Measurements from ENCODE around the gene TNPO1.
"Not testable (repeated sequence)": the region's sequence is repeated elsewhere in the genome, so short reads cannot be mapped to it uniquely, and the experiment has no call there.

TNPO1 gene

DNA sequence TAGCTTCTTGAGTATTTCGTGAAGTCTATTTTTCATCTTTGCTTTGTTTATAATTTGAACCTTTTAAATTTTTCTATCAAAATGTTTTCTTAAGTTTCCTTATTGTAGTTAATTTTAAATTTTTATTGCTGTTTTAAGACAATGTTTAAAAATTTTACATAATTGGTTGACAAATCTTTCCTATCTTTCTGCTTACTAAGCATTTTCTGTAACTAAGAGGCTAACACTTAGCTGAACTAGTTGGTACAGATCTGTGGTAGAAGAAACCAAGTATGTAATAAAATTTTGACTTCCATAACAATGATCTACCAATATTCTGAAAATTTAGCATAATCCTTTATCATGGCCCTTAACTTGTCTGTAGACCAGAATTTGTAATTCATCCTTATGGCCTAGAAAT, 32.3 kb upstream of the TNPO1 start:
- no peak overlapping the region for H3K27ac ChIP-seq
- TF ChIP-seq, protein P1, sequence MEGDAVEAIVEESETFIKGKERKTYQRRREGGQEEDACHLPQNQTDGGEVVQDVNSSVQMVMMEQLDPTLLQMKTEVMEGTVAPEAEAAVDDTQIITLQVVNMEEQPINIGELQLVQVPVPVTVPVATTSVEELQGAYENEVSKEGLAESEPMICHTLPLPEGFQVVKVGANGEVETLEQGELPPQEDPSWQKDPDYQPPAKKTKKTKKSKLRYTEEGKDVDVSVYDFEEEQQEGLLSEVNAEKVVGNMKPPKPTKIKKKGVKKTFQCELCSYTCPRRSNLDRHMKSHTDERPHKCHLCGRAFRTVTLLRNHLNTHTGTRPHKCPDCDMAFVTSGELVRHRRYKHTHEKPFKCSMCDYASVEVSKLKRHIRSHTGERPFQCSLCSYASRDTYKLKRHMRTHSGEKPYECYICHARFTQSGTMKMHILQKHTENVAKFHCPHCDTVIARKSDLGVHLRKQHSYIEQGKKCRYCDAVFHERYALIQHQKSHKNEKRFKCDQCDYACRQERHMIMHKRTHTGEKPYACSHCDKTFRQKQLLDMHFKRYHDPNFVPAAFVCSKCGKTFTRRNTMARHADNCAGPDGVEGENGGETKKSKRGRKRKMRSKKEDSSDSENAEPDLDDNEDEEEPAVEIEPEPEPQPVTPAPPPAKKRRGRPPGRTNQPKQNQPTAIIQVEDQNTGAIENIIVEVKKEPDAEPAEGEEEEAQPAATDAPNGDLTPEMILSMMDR (IDR thresholded peaks at IDR 0.05) = no peak
- no peak overlapping the region for H3K4me3 ChIP-seq
- no peak for DNase-seq (ENCODE audit: low spot score)

DNA sequence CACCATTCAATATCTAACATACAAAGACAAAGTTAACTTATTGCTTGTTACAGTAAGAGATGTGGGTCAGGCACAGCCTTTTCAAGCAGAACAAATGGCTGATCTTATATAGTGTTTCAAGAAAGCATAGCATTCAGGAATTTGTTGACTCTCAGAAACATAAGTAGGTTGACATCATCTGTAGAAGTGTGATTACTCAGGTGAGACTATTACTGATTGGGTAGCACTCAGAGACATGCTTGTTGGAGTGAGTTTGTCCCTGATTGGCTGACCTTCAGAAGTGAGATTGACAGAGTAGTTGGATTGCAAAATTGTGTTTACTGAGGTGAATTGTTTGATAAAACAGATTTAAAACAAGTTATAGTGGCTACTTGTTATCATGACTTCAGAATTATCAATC, 30.7 kb upstream of the TNPO1 start:
- Histone ChIP-seq H3K4me3 (no peak overlapping the region), H3K27ac (no peak overlapping the region)
- DNase-seq (ENCODE audit: low spot score) = no peak
- TF ChIP-seq, protein P1 (IDR thresholded peaks at IDR 0.05) = no peak

DNA sequence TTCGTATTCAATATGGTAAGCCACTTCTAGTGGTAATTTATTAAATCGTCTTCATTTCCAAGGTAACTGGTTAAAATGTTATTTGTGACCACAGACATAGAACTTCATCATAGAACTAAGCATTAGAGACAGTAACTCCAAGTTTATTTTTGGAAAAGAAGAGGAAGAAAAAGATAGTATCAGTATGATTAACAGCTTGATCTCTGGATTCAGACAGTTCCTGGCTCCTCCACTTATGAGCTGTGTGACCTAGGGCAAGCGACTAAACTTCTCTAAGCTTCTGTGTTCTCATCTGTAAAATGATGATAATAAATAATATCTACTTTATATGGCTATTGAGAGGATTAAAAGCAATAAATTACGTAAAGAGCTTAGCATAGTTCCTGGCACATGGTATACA, 29.8 kb upstream of the TNPO1 start:
- Histone ChIP-seq H3K27ac (no peak overlapping the region), H3K4me3 (no peak overlapping the region)
- no peak for DNase-seq (ENCODE audit: low spot score)
- TF ChIP-seq, protein P1 (IDR thresholded peaks at IDR 0.05) = no peak

DNA sequence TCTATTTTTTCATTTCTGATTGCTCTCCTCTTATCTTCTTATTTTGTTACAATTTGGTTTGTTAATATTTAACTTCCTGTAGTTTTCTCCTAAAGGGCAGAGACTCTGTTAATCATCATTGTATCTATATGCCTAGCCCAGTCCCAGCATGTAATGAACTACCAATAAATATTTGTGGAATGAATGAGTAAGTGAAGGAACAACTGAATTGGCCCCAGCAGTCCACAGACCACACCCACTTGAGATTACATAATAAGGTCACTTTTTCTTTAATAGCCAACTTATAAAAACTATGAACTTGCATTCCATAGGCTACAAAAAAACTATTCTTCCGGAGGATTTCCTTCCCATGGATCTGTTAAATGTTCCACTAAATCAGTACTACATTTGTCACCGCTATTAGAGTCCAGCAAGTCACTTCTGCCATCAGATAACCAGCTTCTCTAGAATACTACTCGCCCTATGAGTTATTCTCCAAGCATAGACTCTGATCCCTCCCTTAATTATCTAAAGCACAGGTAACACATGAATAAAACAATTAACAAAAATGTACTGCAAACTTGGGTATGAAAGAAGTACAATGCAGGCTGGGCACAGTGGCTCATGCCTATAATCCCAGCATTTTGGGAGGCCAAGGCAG, 27.5 kb upstream of the TNPO1 start:
- TF ChIP-seq, protein P1 (IDR thresholded peaks at IDR 0.05) = no peak
- Histone ChIP-seq H3K4me3 (no peak overlapping the region), H3K27ac (no peak overlapping the region)
- DNase-seq (ENCODE audit: low spot score) = no peak

DNA sequence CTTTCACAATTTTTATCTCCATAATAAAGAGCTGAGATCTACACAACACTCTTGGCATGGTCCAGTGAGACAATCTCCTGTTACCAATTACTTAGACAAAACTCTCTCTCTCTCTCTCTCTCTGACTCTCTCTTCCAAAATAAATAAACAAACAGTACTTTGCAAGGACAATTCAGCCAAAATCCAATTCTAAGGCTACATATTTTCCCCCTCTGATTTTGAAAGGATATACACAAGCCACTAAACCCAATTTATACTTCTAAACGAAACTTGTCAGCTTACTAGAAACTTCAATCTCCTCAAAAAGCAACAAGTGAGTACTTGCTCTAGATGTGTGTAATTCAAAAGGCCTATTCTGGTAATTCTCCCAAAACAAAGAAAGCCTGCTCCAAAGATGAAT, 26.3 kb upstream of the TNPO1 start:
- H3K27ac ChIP-seq = no peak overlapping the region
- H3K4me3 ChIP-seq = no peak overlapping the region
- TF ChIP-seq, protein P1 (IDR thresholded peaks at IDR 0.05) = no peak
- DNase-seq (ENCODE audit: low spot score) = no peak

DNA sequence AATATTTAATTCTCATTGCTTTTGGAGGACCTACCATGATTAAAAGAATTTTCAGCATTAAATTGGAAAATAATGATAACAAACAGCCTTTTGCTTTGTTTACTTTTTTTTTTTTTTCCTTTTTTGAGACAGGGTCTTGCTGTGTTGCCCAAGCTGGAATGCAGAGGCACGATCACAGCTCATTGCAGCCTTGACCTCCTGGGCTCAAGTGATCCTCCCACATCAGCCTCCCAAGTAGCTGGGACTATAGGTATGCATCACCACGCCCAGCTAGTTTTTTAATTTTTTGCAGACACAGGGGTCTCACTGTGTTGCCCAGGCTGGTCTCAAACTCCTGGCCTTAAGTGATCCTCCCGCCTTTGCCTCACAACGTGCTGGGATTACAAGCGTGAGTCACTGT, 23.8 kb upstream of the TNPO1 start:
- H3K4me3 ChIP-seq; DNase-seq (ENCODE audit: low spot score); H3K27ac ChIP-seq: not testable (repeated sequence)

DNA sequence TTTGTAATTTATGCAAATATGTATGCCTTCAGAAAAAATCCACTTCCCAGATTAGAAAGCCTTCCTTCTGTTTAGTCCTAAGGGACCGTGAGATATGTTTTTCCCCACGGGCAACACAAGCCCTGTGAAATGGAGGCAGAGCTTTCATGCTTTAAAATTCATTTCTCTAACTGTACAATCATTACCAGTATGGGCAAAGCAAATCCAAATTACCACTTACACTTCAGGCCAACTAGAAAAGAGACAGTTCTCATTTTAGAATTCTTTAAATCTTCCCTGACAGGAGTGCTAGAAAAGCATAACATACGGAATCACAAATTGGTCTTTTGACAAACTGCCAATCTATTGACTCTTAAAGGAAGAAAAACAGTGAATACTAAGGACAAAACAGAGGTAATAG, 20.5 kb upstream of the TNPO1 start:
- TF ChIP-seq, protein P1 (IDR thresholded peaks at IDR 0.05) = no peak
- no peak for DNase-seq (ENCODE audit: low spot score)
- no peak overlapping the region for H3K4me3 ChIP-seq

More for the DNA sequence above, 20.5 kb upstream of the TNPO1 start:
- no peak overlapping the region for H3K27ac ChIP-seq
